Measurements from ENCODE around the gene ASH1L. TPM values are rescaled to one million over a fixed set of nuclear protein-coding genes. Genes with fewer than 3 reads are reported as not detected.
A peak's percentile ranks its signal among the peaks of the same experiment; 100 is the strongest.
"Not testable (repeated sequence)": the region's sequence is repeated elsewhere in the genome, so short reads cannot be mapped to it uniquely, and the experiment has no call there.

Gene ASH1L
- total RNA-seq, 2 donors from 2014 or later, result 34.0 to 51.4 TPM

- no peak for TF ChIP-seq POLR2A (IDR thresholded peaks at IDR 0.05)
- TF ChIP-seq, protein P1, sequence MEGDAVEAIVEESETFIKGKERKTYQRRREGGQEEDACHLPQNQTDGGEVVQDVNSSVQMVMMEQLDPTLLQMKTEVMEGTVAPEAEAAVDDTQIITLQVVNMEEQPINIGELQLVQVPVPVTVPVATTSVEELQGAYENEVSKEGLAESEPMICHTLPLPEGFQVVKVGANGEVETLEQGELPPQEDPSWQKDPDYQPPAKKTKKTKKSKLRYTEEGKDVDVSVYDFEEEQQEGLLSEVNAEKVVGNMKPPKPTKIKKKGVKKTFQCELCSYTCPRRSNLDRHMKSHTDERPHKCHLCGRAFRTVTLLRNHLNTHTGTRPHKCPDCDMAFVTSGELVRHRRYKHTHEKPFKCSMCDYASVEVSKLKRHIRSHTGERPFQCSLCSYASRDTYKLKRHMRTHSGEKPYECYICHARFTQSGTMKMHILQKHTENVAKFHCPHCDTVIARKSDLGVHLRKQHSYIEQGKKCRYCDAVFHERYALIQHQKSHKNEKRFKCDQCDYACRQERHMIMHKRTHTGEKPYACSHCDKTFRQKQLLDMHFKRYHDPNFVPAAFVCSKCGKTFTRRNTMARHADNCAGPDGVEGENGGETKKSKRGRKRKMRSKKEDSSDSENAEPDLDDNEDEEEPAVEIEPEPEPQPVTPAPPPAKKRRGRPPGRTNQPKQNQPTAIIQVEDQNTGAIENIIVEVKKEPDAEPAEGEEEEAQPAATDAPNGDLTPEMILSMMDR (IDR thresholded peaks at IDR 0.05), result no peak
These were observed 151.7 kb downstream of the ASH1L start for GRCh38 chr1:155410931-155411330.

GRCh38 chr1:155396874-155397476 is 165.6 kb downstream of the ASH1L start:
- H3K4me1 ChIP-seq, result peaks cover 24% of the 10 kb centered on the region
- TF ChIP-seq POLR2A (IDR thresholded peaks at IDR 0.05), result no peak
- TF ChIP-seq, protein P1 (IDR thresholded peaks at IDR 0.05), result no peak
- intact Hi-C loops (cut with DNase I), result no loop called here
- no peak for ATAC-seq
- no peak overlapping the region for H3K27ac ChIP-seq
- H3K36me3 ChIP-seq (replicated peaks in 1 of 2; ENCODE audit: insufficient read depth in 1 of 2, low read depth in 2 of 2), result no peaks in the 10 kb centered on the region
- H3K4me3 ChIP-seq, result no peak overlapping the region
- no peaks in the 10 kb centered on the region for H3K27me3 ChIP-seq
- no peaks in the 10 kb centered on the region for H3K9me3 ChIP-seq
- WGBS, 2 donors, result 92 to 96% methylated on average over 12 of the region's 12 CpGs
- no peak for DNase-seq

More at GRCh38 chr1:155410931-155411330, 151.7 kb downstream of the ASH1L start:
- intact Hi-C loops (cut with DNase I), result no loop called here
- Histone ChIP-seq H3K27me3 (no peaks in the 10 kb centered on the region), H3K4me1 (no peaks in the 10 kb centered on the region), H3K4me3 (no peak overlapping the region), H3K36me3 (replicated peaks in 1 of 2; ENCODE audit: insufficient read depth in 1 of 2, low read depth in 2 of 2) (peaks cover 0 to 5% of the 10 kb centered on the region in 2 donors), H3K27ac (no peak overlapping the region), H3K9me3 (no peaks in the 10 kb centered on the region)
- WGBS, 2 donors, result 100% methylated on average over 1 of the region's 1 CpG
- DNase-seq (no peak), ATAC-seq (no peak)

- Histone ChIP-seq H3K4me1 (peaks cover 19% of the 10 kb centered on the region), H3K9me3 (no peaks in the 10 kb centered on the region), H3K27ac (peak overlapping the region; percentile 19 to 85 (median 81)), H3K4me3 (no peak overlapping the region), H3K36me3 (replicated peaks in 1 of 2; ENCODE audit: insufficient read depth in 1 of 2, low read depth in 2 of 2) (no peaks in the 10 kb centered on the region), H3K27me3 (no peaks in the 10 kb centered on the region)
- ATAC-seq (peak; percentile 92), DNase-seq (peak; percentile 32 to 55 (median 46))
- intact Hi-C loops (cut with DNase I), result no loop called here
- no peak for TF ChIP-seq POLR2A (IDR thresholded peaks at IDR 0.05)
- TF ChIP-seq, protein P1 (IDR thresholded peaks at IDR 0.05), result no peak
- WGBS, 2 donors, result 18 to 24% methylated on average over 5 of the region's 5 CpGs
These were observed 169.6 kb downstream of the ASH1L start for GRCh38 chr1:155392898-155393411.

- ATAC-seq (no peak), DNase-seq (no peak)
- H3K4me3 ChIP-seq, result no peak overlapping the region
- H3K27ac ChIP-seq, result no peak overlapping the region
- H3K9me3 ChIP-seq, result no peaks in the 10 kb centered on the region
- intact Hi-C loops (cut with DNase I), result no loop called here
- TF ChIP-seq POLR2A (IDR thresholded peaks at IDR 0.05), result no peak
- TF ChIP-seq, protein P1 (IDR thresholded peaks at IDR 0.05), result no peak
- no peaks in the 10 kb centered on the region for H3K36me3 ChIP-seq (replicated peaks in 1 of 2; ENCODE audit: insufficient read depth in 1 of 2, low read depth in 2 of 2)
- no peaks in the 10 kb centered on the region for H3K27me3 ChIP-seq
- H3K4me1 ChIP-seq, result peaks cover 19% of the 10 kb centered on the region
These were observed 172.8 kb downstream of the ASH1L start for GRCh38 chr1:155389826-155390225.

DNA sequence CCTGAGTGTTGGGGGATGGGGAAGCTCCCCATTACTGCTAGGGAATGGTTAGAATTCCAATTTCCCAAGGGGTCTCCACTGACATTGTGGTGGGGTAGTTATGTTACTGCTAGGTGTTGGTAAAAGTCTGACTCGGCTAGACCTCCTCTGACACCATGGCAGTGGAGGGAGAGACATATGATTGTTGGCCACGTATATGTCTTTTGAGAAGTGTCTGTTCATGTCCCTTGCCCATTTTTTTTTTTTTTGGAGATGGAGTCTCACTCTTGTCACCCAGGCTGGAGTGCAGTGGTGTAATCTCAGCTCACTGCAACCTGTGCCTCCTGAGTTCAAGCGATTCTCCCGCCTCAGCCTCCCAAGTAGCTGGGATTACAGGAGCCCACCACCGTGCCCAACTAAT is 176.8 kb downstream of the ASH1L start:
- ATAC-seq; DNase-seq; H3K4me3 ChIP-seq; H3K27me3 ChIP-seq; H3K36me3 ChIP-seq (replicated peaks in 1 of 2; ENCODE audit: insufficient read depth in 1 of 2, low read depth in 2 of 2); H3K9me3 ChIP-seq; H3K4me1 ChIP-seq; H3K27ac ChIP-seq; intact Hi-C loops (cut with DNase I): not testable (repeated sequence)
- 95 to 100% methylated on average over 5 of the region's 5 CpGs for WGBS, 2 donors

Measured in body of pancreas (tissue), 4 donors.